SK-N-MC (cell line): Measurements from ENCODE around the gene STARD9.

Experiments
- EZH2 ChIP-seq: fragments of 200-600 bp; sonication (generic); IDR thresholded peaks from one replicate; pipeline ENCODE4 v1.6.1; 2017; ENCODE audit warnings: antibody characterized with exemption
- FOXP2 ChIP-seq: optimal IDR thresholded peaks from 2 replicates; pipeline ENCODE3; 2011; ENCODE audit warnings: mild to moderate bottlenecking, moderate library complexity; ENCODE audit not compliant: insufficient read depth; ENCODE audit errors: extremely low read length, control extremely low read depth
- POLR2AphosphoS5 ChIP-seq: IDR thresholded peaks from 2 replicates; pipeline ENCODE4 v1.6.1; 2012; ENCODE audit warnings: mild to moderate bottlenecking, low read depth, low read length, borderline replicate concordance

DNA sequence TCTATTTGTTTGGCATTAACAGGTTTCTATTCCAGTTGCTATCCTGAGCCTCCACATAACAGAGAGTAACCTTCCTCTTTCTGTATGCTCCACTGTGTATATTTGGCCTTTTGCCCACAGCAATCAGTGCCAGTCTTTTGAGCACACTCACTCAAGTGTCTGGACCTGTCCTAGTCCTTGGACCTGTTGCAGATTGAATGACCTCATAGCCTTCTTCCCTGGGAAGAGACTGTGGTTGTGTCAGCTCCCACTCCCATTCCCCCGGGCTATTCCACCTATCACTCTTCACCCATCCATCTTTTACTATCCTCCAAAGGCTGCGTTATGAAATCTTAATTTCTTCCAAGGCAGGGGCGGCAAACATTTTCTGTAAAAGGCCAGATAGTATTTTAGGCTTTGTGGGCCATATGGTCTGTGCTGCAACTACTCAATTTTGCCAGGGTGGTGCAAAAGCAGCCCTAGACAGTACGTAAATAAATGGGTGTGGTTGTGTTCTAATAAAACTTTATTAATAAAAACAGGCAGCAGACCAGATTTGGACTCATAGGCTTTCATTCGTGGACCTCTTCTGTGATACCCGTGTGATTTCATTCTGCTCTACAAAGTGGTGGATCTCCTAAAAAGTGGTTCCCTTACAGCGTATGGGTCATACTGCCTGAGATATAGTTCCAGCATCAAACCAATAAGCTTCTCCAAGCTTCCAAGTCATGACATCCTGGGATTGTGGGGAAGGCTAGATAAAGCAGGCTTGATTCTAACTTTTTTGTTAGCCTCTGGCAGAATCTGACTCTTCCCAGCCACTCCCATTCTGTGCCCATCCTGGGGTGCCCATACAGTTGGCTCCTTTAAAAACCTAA, 104.1 kb downstream of the STARD9 start:
- TF ChIP-seq EZH2, result no peak
- TF ChIP-seq POLR2AphosphoS5, result no peak
- no peak for TF ChIP-seq FOXP2
